HepG2 (cell line): Measurements from ENCODE around the gene ENO2. TPM values are rescaled to one million over a fixed set of nuclear protein-coding genes. Genes with fewer than 3 reads are reported as not detected.
A peak's percentile ranks its signal among the peaks of the same experiment; 100 is the strongest.

Source experiments
- BCLAF1 ChIP-seq: fragments of 450-650 bp; IDR thresholded peaks from 2 replicates; pipeline ENCODE4 v1.6.1; 2017; ENCODE audit warnings: mild to moderate bottlenecking
- CENPBD1 ChIP-seq: sonication (generic); formaldehyde crosslinking; IDR thresholded peaks from 2 replicates; pipeline ENCODE4 v1.8.0; 2022; ENCODE audit warnings: missing genetic modification reagents, low read depth, mild to moderate bottlenecking, borderline replicate concordance
- DNMT1 ChIP-seq: sonication (generic); formaldehyde crosslinking; IDR thresholded peaks from 2 replicates; pipeline ENCODE4 v1.5.1; 2020; ENCODE audit warnings: mild to moderate bottlenecking, missing genetic modification reagents
- KIAA2018 ChIP-seq: sonication (generic); formaldehyde crosslinking; IDR thresholded peaks from 2 replicates; pipeline ENCODE4 v1.5.0; 2020; ENCODE audit warnings: mild to moderate bottlenecking, missing genetic modification reagents, borderline replicate concordance
- MXI1 ChIP-seq: IDR thresholded peaks from 3 replicates; pipeline ENCODE4 v1.6.1; 2012; ENCODE audit warnings: low read depth, low read length, inconsistent platforms, borderline replicate concordance
- MYC ChIP-seq: sonication (generic); formaldehyde crosslinking; IDR thresholded peaks from 2 replicates; pipeline ENCODE4 v1.9.0; 2021; ENCODE audit warnings: missing genetic modification reagents, borderline replicate concordance
- PAWR ChIP-seq: sonication (generic); formaldehyde crosslinking; IDR thresholded peaks from 2 replicates; pipeline ENCODE4 v1.4.0; 2020; ENCODE audit warnings: missing genetic modification reagents, mild to moderate bottlenecking, borderline replicate concordance
- PHB2 ChIP-seq: fragments of 450-650 bp; IDR thresholded peaks from 2 replicates; pipeline ENCODE4 v1.6.1; 2018; ENCODE audit not compliant: partially characterized antibody
- SNAI1 ChIP-seq: sonication (generic); formaldehyde crosslinking; IDR thresholded peaks from 2 replicates; pipeline ENCODE4 v1.5.0; 2020; ENCODE audit warnings: mild to moderate bottlenecking, missing genetic modification reagents, borderline replicate concordance
- SP140L ChIP-seq: sonication (generic); formaldehyde crosslinking; IDR thresholded peaks from 2 replicates; pipeline ENCODE4 v1.4.0; 2020; ENCODE audit warnings: missing genetic modification reagents, borderline replicate concordance
- ZFX ChIP-seq: sonication (generic); formaldehyde crosslinking; IDR thresholded peaks from 2 replicates; pipeline ENCODE4 v1.4.0; 2020; ENCODE audit warnings: mild to moderate bottlenecking, low read depth, missing genetic modification reagents, moderate library complexity
- ZNF329 ChIP-seq: sonication (generic); formaldehyde crosslinking; IDR thresholded peaks from 2 replicates; pipeline ENCODE4 v1.9.0; 2021; ENCODE audit warnings: low read depth, mild to moderate bottlenecking, missing genetic modification reagents
- ZNF431 ChIP-seq: sonication (generic); formaldehyde crosslinking; IDR thresholded peaks from 2 replicates; pipeline ENCODE4 v1.9.0; 2022; ENCODE audit warnings: missing genetic modification reagents, low read depth, mild to moderate bottlenecking, borderline replicate concordance
- ZNF530 ChIP-seq: sonication (generic); formaldehyde crosslinking; IDR thresholded peaks from 2 replicates; pipeline ENCODE4 v1.5.0; 2020; ENCODE audit warnings: low read depth, mild to moderate bottlenecking, missing genetic modification reagents
- ZNF670 ChIP-seq: sonication (generic); formaldehyde crosslinking; IDR thresholded peaks from 2 replicates; pipeline ENCODE4 v1.8.0; 2022; ENCODE audit warnings: mild to moderate bottlenecking, missing genetic modification reagents, borderline replicate concordance
- ZNF782 ChIP-seq: sonication (generic); formaldehyde crosslinking; IDR thresholded peaks from 2 replicates; pipeline ENCODE4 v1.4.0; 2020; ENCODE audit warnings: missing genetic modification reagents, mild to moderate bottlenecking, borderline replicate concordance
- ZSCAN25 ChIP-seq: sonication (generic); formaldehyde crosslinking; IDR thresholded peaks from 2 replicates; pipeline ENCODE4 v1.8.0; 2022; ENCODE audit warnings: mild to moderate bottlenecking, missing genetic modification reagents
- polyA plus RNA-seq, 8 experiments: library from polyadenylated mRNA; depleted of rRNA in 3 of 8; stranded (reverse) in 7 of 8; unstranded in 1 of 8; fragments of >200 nt; fragmentation: Illumina TruSeq in 4 of 8; extraction: Trizol in 4 of 8; gene quantifications; 2 replicates each; pipeline versions ENCODE4 v1.2.1 to v1.2.3, GENCODE V29; 2011 to 2016; ENCODE audit warnings: low read depth in 4 of 8, missing spikeins in 1 of 8, mixed read lengths in 1 of 8; ENCODE audit not compliant: insufficient read depth in 1 of 8
- total RNA-seq, 5 experiments: library from RNA; depleted of rRNA; stranded (reverse); fragments of >200 nt; fragmentation: Illumina TruSeq; extraction: Trizol; gene quantifications; 2 replicates each; pipeline ENCODE4 v1.2.3, GENCODE V29; 2016; ENCODE audit warnings: low read depth in 1 of 5

The ENO2 gene
- total and polyA plus RNA-seq, 2 of the 13 experiments (the other 11 are each of a cell fraction or from before 2014, with no cell fraction given): 19.3 to 136 TPM

GRCh38 chr12:6944381-6945186, 30.2 kb downstream of the ENO2 start (continued):
- no peak for TF ChIP-seq BCLAF1
- TF ChIP-seq ZNF782 (CRISPR knock-in tag): no peak
- no peak for TF ChIP-seq DNMT1 (CRISPR knock-in tag)
- no peak for TF ChIP-seq PAWR (CRISPR knock-in tag)
- 0 out of 2 replicates have a peak, but pooled peaks have one; percentile 48 for TF ChIP-seq ZSCAN25 (CRISPR knock-in tag)
- TF ChIP-seq MYC (CRISPR knock-in tag): peak; percentile 78
- 0 out of 2 replicates have a peak, but pooled peaks have one; percentile 51 for TF ChIP-seq ZNF670
- TF ChIP-seq MXI1: peak; percentile 56; the same call in 1 of the 3 replicates
- TF ChIP-seq PHB2: no peak
- TF ChIP-seq ZNF431 (CRISPR knock-in tag): no peak
- no peak for TF ChIP-seq SP140L (CRISPR knock-in tag)
- no peak for TF ChIP-seq ZNF329 (CRISPR knock-in tag)
- TF ChIP-seq CENPBD1: no peak
- no peak for TF ChIP-seq KIAA2018 (CRISPR knock-in tag)
- no peak for TF ChIP-seq ZNF530 (CRISPR knock-in tag)
- no peak for TF ChIP-seq SNAI1 (CRISPR knock-in tag)
- TF ChIP-seq ZFX (CRISPR knock-in tag): peak; percentile 73
